Epithelial cell of esophagus (primary cell): Measurements from ENCODE around the gene SLC25A12.
"Not testable (repeated sequence)": the region's sequence is repeated elsewhere in the genome, so short reads cannot be mapped to it uniquely, and the experiment has no call there.

ENCODE experiments used
- DNase-seq: peaks from one replicate; pipeline ENCODE4 v3.0.0; 2010; ENCODE audit warnings: low read depth
- H3K4me3 ChIP-seq: 2 replicates; pipeline ENCODE4 v1.5.1; 2011; ENCODE audit warnings: mild to moderate bottlenecking, low read length, control low read depth
- CTCF ChIP-seq: IDR thresholded peaks from 2 replicates; pipeline ENCODE4 v1.5.1; 2011; ENCODE audit warnings: low read depth, mild to moderate bottlenecking, low read length, control low read depth, inconsistent platforms; ENCODE audit not compliant: insufficient read depth; ENCODE audit errors: missing control alignments

The SLC25A12 gene

GRCh38 chr2:171908235-171908634, 14.2 kb upstream of the SLC25A12 start:
- TF ChIP-seq CTCF: no peak
- H3K4me3 ChIP-seq: no peak overlapping the region
- peak; percentile 25 for DNase-seq

- no peak overlapping the region for H3K4me3 ChIP-seq
- TF ChIP-seq CTCF: no peak
- no peak for DNase-seq
Measured at GRCh38 chr2:171902840-171903420, 8.9 kb upstream of the SLC25A12 start.

GRCh38 chr2:171899623-171900282, 5.7 kb upstream of the SLC25A12 start:
- H3K4me3 ChIP-seq, DNase-seq: not testable (repeated sequence)

- no peak for TF ChIP-seq CTCF
- no peak overlapping the region for H3K4me3 ChIP-seq
- no peak for DNase-seq
Measured at GRCh38 chr2:171895786-171896185, 1.7 kb upstream of the SLC25A12 start.

- H3K4me3 ChIP-seq: peak overlapping the region; percentile 89
- no peak for TF ChIP-seq CTCF
- DNase-seq: no peak
Measured at GRCh38 chr2:171894612-171894947, 536 bp upstream of the SLC25A12 start.

- no peak for TF ChIP-seq CTCF
- DNase-seq: no peak
- peak overlapping the region; percentile 89 for H3K4me3 ChIP-seq
Measured at GRCh38 chr2:171893196-171893823, 734 bp downstream of the SLC25A12 start.

GRCh38 chr2:171889808-171890207, 4.2 kb downstream of the SLC25A12 start:
- no peak overlapping the region for H3K4me3 ChIP-seq
- no peak for DNase-seq
- TF ChIP-seq CTCF: no peak
